Inflammatory macrophage treated with lipopolysaccharide for 4 hours (primary cell): ENCODE results near the gene RCBTB1.
A peak's percentile ranks its signal among the peaks of the same experiment; 100 is the strongest.
"Not testable (repeated sequence)": the region's sequence is repeated elsewhere in the genome, so short reads cannot be mapped to it uniquely, and the experiment has no call there.

Experiments
- DNase-seq: peaks from one replicate; pipeline ENCODE4 v3.0.0-alpha.2; 2020

RCBTB1 gene

DNA sequence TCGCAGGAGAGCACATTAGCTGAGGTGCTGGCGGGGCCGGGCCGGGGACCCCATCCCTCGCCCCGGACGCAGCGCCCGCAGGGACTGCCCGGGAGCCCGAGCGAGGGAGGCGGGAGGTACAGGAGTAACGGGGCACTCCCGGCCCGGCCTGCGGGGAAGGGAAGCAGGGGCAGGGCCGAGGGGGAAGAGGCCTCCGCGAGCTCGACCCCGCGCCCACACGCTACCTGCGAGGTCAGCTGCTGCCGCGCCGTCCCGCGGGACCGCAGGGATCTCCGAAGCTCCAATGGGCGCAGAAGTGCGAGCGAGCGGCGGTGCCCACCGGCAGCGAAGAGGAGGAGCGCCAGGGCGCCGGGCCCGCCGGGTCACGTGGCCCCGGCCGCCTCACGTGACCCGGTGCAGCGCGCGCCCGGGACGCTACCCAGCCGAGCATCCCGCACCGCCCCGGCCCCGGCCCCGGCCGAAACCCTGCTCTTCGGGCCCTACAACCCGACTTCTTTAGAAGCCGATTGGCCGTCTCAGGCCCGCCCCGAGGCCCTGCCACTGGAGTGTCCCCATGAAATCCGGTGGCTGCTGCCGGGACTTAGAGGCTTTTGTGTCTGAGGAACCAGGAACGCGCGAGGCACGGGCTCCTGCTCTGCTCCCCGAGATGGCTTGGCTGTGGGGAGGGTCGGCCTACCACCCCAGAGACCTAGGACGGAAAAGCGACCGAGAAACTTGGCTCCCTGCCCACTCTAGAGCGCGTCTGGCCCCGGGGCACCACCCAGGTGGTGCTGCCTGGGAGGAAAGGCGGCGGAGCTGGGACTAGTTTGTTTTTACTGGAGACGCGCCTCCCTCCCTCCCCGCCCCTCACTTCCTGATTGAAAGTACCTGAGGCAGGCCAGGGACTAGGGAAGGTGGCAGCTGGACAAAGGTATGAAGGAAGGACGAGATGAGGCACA lies at the start of gene RCBTB1:
Gene RCBTB1 (minus strand): TSS at position 339 of the 938 bp plus-strand sequence. CDS start 18,279 bp downstream, outside the sequence.
- DNase-seq = peak; percentile 60

DNA sequence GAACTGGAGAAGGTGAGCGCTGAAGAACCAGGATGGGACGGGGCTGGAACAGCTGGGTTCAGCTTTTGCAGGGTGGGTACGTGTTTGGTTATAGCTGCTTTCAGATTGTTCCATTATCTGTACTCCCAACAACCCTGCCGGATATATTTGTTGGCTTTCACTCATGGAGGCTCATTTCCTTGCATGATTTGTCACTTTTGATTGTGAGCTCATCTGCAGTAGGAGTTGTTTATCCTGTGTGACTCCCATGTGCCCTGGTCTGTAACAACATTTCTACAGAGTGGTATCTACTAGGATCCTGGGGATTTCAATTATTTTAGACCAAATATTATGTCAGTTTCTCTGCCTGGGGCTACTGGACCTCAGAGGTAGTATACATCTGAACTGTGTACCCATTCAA lies 48.4 kb upstream of the RCBTB1 start:
- peak; percentile 53 for DNase-seq

DNA sequence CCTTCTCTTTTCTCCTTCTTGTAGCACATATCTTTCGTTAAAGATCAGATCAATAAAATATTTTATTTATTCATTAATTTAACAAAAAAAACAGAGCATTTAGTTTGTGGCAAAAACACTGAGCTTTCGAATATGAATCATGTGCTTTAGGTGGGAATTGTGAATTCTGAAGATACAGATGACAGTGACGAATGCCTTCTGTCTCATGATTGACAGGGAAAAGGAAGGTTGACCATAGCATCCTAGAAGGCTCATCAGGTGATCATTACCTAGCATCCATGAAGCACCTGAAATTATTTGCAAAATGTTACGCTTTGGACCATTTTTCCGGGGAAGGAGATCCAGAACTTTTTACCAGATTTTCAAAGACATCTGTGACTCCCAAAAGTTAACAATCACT lies 46.8 kb upstream of the RCBTB1 start:
- no peak for DNase-seq

DNA sequence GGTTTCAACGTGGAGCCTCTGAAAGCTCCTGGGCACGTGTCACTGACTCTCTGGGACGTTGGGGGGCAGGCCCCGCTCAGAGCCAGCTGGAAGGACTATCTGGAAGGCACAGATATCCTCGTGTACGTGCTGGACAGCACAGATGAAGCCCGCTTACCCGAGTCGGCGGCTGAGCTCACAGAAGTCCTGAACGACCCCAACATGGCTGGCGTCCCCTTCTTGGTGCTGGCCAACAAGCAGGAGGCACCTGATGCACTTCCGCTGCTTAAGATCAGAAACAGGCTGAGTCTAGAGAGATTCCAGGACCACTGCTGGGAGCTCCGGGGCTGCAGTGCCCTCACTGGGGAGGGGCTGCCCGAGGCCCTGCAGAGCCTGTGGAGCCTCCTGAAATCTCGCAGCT lies 45.2 kb upstream of the RCBTB1 start:
- no peak for DNase-seq

DNA sequence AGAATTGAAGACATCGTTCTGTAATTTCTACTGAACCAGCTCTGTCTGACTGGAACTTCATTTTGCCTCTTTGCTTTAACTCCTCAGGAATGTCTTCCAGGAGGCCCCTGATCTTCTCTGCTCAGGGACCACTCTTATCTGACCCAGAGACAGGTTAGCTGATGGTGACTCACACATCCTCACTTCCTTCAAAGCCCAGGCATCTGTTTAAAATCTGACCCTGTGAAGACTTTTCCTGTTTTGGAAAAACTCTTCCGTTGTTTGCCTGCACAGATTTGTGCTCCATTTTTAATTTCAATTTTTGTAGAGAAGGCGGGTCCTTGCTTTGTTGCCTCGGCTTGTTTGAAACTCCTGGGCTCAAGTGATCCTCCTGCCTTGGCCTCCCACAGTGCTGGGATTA lies 44.6 kb upstream of the RCBTB1 start:
- DNase-seq = no peak

DNA sequence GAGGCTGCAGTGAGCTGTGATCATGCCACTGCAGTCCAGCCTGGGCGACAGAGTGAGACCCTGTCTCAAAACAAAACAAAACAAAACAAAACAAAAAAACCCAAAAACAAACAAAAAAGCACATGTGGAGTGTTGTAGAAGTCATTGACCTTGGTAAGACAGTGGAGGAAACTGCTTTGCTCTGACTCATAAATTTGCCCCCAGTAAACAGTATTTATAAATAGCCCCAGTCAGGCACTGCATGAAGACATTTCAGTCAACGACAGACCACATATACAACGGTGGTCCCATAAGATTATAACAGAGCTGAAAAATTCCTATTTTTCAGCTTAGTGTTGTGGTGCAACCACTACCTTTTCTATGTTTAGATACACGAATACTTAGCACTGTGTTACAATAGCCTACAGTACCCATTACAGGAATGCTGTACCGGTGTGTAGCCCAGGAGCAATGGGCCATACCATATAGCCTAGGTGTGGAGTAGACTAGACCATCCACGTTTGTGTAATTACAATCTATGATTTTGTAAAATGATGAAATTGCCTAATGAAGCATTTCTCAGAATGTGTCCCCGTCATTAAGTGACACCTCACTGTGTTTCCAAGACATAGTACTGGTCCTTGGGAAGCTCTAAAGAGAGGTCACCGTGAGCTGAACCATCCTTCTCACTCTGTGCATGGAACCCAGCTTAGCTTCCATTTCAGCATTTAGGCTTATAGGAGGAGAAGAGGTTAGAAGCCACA lies 44.0 kb upstream of the RCBTB1 start:
- DNase-seq = no peak

DNA sequence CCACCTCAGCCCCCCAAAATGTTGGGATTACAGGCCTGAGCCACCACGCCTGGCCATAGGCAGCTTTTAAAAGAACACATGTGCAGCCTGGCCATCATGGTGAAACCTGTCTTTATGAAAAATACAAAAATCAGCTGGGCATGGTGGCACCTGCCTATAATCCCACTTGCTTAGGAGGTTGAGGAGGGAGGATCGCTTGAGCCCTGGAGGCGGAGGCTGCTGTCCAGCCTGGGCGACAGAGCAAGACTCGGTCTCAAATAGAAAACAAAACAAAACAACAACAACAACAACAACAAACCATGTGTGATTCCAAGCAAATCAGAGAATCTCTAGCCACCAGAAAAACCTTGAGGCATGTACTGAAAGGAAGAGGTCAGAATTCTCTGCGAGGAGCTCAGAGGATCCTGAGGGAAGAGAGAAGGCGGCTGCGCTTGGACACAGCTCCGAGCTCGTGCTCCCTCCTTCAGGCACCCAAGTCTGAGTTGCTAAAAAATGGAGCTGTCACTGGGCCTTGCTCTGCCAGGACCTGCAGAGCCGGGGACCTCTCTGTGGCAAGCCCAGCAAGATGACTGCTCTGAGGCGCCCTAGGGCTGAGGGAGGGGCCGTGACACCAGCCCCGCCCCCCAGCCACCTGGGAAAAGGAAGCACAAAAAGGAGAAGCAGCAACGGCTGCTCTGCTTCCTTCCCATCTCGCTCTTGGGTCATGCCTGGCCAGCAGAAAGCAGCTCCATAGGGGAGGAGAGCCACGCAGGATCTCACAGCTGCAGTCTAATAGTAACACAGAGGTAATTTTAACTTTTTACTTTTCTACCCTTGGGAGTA lies 42.7 kb upstream of the RCBTB1 start, which contains the start of gene ARL11:
Gene ARL11 (plus strand): TSS at position 677 of the 822 bp plus-strand sequence. CDS start 1,941 bp downstream, outside the sequence.
- DNase-seq = peak; percentile 86

DNA sequence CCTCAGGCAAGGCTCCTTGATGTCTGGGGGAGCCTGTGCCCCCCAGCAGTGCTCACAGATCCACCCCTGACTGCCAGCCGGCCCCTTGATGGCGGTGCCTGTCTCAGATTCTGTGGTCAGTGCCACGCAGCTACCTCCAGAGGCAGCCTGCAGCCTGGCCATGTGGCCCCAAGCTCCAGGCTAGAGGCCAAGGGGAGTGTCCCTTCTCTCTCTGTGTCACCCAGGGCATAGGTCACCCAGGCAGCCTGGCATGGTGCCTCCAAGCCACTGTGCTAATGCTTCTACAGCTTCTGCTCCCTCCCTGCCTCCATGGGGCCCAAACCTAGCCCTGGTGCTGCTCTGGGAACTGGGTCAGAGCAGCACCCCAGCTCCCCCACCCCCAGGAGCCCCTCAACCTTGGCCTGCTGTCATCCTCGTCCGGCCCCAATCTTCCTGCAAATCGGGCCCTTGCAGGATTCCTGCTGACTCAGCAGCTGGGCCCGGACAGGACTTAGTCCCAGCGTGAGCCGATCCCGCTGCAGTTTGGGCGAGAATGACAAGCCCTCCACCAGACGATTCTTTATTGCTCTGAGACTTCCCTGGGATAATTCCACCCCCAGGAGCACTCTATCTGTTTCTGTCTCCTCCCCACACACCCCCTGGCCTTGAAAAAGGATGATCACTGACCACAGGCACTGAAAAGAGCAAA lies 40.2 kb upstream of the RCBTB1 start:
- DNase-seq = peak; percentile 60

DNA sequence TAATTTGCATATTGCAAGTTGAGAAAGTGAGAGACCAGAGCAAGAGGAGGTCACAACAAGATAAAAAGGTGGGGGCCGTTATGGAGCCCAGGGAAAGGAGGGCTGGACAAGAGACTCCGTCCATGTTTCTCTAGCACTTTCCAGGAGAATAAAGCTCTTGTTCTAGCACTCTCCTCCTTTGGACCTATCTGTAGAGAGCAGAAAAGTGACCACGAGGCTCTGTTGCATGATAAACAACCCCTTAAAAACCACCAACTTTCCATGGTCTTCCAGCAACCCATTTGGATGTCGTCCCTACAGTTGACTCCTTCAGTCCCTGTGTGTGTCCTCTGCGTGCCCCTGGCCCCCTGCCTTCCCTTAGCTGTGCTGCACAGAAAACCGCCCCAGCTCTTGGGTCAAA lies 38.9 kb upstream of the RCBTB1 start:
- no peak for DNase-seq

DNA sequence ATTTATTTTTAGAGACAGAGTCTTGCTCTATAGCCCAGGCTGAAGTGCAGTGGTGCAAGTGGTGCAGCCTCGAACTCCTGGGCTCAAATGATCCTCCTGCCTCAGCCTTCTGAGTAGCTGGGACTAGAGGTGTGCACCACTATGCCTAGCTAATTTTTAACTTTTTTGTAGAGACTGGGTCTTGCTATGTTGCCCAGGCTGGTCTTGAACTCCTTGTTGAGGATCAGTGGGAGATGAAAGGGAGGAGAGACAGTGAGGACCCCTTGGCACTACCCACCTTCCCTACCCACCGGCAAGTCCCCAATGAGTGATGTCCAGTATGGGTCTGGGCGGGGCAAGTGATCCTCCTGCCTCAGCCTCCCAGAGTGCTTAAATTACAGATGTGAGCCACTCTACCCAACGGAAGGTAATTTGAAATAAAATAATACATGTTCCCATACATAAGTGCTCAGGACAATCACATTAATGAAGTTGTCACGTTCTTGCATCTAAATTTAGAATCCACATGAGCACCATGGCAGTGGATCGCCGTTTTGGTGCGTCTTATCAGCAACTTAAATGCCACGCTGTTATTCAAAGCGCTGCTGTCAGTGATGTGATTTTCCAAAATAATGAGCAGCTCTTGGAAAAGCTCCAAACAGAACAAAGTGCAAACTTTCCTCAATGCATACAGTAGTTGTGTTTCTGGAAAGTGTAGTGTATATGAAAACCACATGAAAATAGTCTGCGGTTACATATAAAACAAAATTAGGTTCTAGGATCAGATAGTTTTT lies 37.0 kb upstream of the RCBTB1 start:
- DNase-seq = no peak

DNA sequence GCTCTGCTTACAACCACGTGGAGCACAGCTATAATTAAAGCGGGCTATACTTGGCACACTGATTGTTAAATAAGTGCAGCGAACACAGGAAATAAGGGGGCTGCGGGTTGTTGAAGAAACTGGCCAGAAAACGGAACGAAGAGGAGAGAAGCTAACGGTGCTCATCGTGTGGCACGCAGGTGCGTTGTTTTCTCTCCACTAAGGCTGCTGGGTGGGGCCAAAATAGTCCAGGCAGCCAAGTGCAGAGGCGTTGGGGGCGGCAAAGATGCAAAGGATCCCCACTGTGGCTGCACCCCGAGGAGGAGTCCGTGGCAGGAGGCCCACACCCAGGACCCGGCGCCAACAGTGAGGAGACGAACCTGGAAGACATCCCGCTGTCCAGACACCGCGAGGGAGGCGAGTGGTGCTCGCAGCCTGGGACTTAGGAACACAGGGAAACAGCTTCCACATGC lies 34.8 kb upstream of the RCBTB1 start:
- DNase-seq = no peak

DNA sequence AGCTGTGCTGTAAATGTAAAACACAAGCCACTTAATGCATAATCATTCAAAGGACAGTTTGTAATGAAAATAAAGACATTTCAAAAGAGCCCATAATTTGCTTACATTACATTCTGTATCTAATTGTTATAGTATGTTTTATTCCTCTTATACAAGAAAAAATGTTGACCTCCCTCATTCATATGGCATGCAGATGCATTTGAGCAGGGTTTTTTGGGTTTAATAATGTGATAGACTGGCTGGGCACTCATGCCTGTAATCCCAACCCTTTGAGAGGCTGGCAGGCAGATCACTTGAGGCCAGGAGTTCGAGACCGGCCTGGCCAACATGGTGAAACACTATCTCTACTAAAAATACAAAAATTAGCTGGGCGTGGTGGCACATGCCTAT lies 31.3 kb upstream of the RCBTB1 start:
- no peak for DNase-seq

DNA sequence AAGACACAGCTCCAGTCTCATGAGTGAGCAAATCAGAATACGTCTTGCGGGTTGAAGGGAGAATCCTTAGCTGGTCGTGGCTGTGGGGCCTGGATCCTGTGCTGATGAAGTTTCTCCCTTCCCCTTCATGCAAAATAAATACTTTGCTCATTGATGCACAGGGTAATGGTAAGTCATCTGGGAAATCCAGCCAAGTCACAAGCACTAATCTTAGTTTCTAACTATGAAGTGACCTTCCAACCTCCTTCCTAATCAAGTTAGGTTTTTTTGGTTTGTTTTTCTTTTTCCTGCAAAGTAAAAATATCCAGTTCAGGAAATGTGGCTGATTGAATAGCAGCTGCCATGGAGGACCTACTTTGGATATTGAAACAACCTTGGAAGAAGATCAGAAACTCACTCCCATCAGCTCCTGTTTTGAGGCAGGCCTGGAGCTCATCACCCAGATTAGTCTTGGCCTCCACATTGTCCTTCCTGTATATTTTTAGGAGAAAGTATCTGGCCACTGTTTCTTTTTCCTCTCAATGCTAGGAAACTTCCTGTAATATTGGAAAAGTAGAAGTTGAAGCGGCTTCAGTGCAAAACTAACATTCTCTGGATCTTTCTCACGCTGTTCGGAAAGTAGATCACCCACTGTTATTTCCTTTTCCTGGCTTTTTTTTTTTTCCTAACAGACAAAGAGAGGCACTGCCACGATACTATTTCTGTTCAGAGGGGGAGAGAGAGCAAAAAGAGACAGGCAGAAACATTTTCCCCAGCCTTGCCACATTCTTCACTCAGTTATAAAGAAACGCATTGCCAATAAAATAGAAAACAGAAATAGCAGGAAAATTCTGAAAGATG lies 30.7 kb upstream of the RCBTB1 start:
- DNase-seq = no peak

DNA sequence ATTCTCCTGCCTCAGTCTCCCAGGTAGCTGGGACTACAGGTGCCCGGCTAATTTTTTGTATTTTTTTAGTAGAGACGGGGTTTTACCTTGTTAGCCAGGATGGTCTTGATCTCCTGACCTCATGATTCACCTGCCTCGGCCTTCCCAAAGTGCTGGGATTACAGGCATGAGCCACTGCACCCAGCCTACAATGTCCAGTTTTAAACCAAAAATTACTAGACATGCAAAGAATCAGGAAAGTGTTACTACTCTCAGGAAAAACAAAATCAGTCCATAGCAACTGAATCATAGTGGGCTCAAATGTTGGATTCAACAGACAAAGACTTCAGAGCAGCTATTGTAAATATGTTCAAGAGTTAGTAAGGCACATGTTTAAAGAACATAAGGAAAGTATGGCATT lies 26.7 kb upstream of the RCBTB1 start:
- not testable (repeated sequence) for DNase-seq

DNA sequence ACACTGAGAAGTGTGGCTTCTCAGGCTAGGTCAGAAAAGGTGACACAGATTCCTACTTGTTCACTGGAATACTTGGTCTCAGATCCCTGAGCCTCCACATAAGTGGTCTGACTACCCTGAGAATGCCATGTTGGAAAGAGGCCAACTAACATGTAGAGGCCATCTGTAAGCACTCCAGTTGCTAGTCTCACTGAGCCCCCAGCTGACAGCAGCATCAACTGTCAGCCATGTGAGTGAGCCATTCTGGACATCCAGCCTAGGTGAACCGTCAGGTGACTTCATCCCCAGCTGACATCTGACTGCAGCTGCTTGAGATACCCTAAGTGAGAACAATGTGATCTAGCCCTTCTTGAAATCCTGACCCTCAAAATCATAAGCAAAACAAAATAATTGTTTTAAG lies 24.8 kb upstream of the RCBTB1 start:
- DNase-seq = no peak

DNA sequence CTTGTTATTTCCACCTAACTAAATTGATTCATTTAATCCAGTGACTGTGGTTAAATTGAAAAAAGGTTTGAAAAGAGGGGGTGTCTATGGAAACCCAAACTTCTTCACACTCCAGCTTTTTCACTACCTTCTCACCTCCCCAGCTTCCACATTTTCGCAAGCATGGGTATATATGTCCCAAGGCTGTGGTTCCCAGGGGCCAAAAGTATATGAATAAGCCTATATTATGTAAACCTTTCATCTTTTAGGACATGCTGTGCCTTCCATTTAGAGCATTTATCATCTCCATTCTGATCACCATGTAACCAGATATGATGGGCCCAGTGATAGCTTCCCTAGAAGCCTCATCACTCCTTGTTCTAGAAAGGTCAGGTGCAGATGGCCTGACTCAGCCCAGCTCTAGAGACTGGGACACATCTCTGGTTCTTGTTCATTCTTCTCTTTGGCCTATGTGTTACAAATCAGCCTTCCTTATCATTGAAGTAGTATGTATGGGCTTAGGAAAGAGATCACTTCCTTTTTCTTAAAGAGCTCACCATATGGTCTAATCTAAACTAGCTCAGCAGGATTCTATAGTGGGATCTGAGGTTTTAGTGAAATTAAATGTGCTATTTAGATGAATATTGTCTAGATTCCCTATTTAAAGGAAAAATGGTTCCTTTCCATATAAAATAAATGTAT lies 23.4 kb upstream of the RCBTB1 start:
- peak; percentile 68 for DNase-seq

DNA sequence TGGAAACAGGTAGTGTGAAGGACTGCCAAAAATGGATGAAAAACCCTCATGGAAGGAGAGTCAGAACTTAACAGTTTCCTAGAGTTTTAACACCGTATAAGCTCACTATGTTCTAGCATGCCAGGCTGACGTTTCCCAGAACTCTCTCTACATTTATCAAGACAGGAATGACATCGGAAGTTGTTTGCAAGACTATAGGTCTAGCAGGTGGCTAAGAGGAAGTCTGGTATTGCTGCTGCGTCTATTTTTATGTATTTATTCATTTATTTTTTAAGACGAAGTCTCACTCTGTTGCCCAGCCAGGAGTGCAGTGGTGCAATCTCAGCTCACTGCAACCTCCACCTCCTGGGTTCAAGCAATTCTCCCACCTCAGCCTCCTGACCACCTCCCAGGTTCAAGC lies 22.4 kb upstream of the RCBTB1 start:
- no peak for DNase-seq

DNA sequence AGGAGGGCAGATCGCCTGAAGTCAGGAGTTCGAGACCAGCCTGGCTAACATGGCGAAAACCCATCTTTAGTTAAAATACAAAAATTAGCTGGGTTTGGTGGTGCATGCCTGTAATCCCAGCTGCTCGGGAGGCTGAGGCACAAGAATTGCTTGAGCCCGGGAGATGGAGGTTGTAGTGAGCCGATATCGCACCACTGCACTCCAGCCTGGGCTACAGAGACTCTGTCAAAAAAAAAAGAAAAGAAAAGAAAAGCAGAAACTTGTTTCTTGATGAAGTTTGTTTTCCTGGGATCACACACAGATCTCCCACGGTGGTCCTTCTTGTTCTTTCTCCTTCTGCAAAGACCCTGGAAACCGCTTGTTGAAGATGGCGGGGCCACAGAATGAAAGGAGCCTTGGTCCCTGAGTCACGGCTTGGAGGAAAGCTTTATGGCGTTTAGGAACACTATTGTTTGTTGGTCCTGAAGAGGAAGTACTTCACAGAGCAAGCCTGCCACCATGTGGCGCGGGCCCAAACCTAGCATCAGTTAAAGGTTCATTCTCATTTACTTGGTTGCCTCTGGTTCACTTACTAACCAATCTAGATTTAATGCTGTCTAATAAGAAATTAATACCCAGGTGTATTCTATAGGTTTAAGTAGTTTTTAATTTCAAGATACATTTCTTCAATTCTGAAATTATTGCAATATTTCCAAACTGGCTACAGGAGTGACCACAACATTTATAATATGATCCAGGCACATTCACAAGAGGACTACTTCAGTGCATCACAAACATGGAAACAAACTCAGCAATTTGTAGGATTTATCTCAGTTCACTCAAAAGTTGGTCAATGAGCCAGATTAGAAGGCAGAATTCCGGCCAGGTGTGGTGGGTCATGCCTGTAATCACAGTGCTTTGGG lies 21.6 kb upstream of the RCBTB1 start:
- DNase-seq = peak; percentile 90

DNA sequence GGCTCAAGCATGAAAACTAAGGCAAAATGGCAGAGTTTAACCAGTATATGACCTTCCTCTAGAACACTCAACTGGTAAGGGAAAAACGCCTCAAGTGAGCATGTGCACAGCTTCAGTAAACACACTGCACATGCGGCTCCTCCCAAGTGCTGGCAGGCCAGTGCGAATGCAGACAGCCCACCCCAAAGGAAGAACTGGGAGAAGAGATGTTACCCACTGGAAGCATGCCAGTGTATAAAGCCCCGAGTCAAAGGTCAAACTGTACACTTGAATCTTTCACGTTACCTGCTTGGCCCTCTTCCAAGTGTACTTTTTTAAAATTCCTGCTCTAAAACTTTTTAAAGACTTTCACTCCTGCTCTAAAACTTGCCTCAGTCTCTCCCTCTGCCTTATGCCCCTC lies 19.2 kb upstream of the RCBTB1 start:
- no peak for DNase-seq
